ENCODE data around the gene CNNM3.

DNA sequence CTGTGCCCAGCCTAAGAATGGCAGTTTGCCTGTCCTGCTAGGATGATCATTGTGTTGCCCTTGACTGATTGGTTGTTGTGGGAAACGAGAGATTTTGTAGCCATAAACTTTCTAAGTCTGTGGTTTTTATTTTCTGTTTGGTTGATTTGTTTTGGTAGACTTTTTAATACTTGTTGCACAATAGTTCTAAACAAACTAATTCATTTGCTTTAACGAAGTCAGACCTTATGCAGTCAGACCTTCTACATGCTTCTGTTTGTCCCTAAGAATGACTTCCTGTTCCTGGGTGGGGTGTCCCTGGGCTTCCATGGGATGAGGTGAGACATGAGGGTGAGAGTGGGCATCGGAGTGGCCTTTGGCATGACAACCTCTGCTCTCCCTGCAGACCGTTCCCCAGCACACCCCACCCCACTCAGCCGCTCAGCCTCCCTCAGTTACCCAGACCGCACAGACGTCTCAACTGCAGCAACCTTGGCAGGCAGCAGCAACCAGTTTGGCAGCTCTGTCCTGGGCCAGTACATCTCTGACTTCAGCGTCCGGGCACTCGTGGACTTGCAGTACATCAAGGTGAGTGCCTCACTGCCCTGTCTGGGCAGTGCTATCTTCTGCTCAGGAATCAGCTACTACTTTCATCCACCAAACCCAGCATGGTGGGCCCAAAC, 7.8 kb upstream of the CNNM3 start:
- TF ChIP-seq, protein P1, sequence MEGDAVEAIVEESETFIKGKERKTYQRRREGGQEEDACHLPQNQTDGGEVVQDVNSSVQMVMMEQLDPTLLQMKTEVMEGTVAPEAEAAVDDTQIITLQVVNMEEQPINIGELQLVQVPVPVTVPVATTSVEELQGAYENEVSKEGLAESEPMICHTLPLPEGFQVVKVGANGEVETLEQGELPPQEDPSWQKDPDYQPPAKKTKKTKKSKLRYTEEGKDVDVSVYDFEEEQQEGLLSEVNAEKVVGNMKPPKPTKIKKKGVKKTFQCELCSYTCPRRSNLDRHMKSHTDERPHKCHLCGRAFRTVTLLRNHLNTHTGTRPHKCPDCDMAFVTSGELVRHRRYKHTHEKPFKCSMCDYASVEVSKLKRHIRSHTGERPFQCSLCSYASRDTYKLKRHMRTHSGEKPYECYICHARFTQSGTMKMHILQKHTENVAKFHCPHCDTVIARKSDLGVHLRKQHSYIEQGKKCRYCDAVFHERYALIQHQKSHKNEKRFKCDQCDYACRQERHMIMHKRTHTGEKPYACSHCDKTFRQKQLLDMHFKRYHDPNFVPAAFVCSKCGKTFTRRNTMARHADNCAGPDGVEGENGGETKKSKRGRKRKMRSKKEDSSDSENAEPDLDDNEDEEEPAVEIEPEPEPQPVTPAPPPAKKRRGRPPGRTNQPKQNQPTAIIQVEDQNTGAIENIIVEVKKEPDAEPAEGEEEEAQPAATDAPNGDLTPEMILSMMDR (IDR thresholded peaks at IDR 0.05): no peak
- TF ChIP-seq POLR2AphosphoS5 (IDR thresholded peaks at IDR 0.05; ENCODE audit: insufficient read depth in 1 of 2, low read depth in 1 of 2) (no peak), POLR2A (IDR thresholded peaks at IDR 0.05) (no peak)
